Measurements from ENCODE around the gene GRB10. TPM values are rescaled to one million over a fixed set of nuclear protein-coding genes. Genes with fewer than 3 reads are reported as not detected.
"Not testable (repeated sequence)": the region's sequence is repeated elsewhere in the genome, so short reads cannot be mapped to it uniquely, and the experiment has no call there.

GRB10 gene
- total RNA-seq, 1 donor from 2014 or later = 106 TPM

DNA sequence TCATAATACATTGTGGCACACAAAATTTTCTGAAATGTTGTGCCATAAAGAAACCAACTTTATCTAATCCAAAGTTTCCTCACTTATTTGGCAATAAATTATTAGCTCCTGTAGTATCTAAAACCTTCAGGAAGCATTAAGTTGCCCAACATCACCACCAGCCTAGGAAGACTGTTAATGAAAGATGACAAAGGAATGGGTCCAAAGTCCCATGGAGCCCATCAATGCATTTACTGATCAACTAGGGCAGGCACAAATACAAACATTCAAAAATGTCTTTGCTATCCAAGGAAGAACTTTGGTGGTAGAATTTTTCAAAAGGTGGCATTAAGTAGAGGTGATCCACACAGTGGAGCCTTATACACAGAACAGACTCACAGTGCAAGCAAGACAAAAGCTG, 4.5 kb downstream of the GRB10 start:
- no peak for DNase-seq (ENCODE audit: low spot score)

GRCh38 chr7:50775836-50776235, 6.9 kb downstream of the GRB10 start:
- DNase-seq (ENCODE audit: low spot score) = no peak

- DNase-seq (ENCODE audit: low spot score) = no peak
These were observed 7.5 kb downstream of the GRB10 start for GRCh38 chr7:50775231-50775630.

GRCh38 chr7:50774319-50774718, 8.4 kb downstream of the GRB10 start:
- DNase-seq (ENCODE audit: low spot score) = no peak

GRCh38 chr7:50773071-50773470, 9.6 kb downstream of the GRB10 start:
- not testable (repeated sequence) for DNase-seq (ENCODE audit: low spot score)

GRCh38 chr7:50771120-50772002, 11.3 kb downstream of the GRB10 start:
- DNase-seq (ENCODE audit: low spot score) = no peak

DNA sequence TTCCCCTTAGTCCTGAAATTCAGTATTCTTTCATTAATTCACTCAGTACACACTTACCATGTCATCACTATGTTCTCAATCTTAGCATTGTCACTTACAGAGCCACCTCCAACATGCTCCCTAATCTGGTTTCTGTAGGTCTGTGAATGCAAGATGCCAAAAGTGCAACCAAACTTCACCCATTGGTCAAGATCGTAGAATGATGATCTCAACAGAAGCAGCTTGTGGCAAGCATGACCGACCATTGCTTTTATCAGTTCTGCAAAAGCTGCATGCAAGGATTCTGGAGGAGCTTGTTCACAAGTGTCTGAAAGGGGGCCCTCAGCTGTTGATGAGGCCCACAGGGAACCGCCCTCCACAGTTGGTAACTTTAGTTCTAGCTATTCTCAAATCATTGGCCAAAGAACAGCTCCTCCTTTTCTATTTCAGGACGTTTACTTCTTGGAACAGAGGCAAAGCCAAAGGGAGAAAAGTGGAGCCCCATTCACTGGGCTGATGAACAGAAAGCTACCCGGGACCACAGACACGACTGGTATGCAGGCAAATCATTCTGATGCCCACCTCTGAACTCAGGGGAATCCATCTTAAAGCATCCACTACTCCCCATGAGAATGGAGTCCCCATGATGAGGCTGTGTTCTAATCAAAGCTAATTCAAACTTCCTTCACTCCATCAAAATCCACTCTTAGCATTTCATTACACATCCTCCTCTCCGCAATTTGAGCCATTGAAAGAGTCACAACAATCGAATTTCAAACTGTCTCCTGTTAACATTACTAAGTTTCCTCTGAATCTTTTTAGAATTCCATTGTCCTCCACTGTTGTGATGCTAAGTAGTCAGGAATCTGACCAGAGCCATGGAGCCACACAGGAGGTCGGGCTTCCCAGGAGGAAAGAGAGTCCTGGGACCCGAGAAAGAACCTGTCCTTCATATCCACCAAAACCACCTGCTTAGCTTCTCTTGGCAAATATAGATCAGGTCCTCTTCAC, 13.9 kb downstream of the GRB10 start:
- no peak for DNase-seq (ENCODE audit: low spot score)

DNA sequence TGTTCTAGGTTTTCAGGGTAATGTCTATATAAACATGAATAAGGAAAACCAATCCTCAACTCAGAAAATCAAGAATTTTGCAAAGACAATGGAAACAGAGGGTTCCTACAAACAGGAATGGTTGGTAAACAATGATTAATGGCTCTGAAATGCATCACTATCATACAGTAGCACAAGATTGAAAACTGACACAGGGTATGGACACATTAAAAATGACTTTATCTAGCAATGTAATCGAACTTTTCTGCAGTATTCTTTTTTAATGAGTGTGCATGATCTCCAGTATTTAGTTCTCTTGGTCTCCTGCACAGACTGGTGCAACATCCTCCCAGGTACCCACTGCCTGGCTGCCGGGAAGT, 15.9 kb downstream of the GRB10 start:
- DNase-seq (ENCODE audit: low spot score) = no peak

GRCh38 chr7:50766106-50766848, 16.4 kb downstream of the GRB10 start:
- DNase-seq (ENCODE audit: low spot score) = no peak

- DNase-seq (ENCODE audit: low spot score) = no peak
These were observed 20.4 kb downstream of the GRB10 start for GRCh38 chr7:50762337-50762736.

DNA sequence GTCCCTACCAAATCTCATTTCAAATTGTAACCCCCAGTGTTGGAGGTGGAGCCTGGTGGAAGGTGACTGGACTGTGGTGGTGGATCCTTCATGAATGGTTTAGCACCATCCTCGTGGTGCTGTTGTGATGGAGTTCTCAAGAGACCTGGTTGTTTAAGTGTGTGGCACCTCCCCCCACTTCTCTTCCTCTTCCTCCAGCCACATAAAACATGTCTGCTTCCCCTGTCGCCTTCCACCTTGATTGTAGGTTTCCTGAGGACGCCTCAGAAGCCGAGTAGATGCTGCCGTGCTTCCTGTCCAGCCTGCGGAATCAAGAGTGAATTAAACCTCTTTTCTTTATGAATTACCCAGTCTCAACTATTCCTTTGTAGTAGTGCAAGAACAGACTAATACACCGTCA, 21.0 kb downstream of the GRB10 start:
- DNase-seq (ENCODE audit: low spot score) = no peak

GRCh38 chr7:50757703-50758390, 24.8 kb downstream of the GRB10 start:
- no peak for DNase-seq (ENCODE audit: low spot score)

- no peak for DNase-seq (ENCODE audit: low spot score)
These were observed 26.5 kb downstream of the GRB10 start for GRCh38 chr7:50756180-50756579.

DNA sequence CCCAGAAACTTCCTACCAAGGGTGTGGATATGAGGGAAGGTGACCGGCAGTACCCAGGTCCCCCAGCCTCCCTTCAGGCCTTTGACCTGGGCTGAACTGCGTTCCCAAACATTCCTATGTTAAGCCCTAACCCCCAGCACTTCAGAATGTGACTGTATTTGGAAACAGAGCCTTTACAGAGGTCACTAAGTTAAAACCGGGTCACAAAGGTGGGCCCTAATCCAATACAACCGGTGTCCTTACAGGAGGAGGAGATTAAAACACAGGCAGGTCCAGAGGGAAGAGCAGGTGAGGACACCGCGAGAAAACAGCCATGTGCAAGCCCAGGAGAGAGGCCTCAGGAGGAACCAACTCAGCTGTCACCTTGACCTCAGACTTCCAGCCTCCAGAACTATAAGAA, 28.0 kb downstream of the GRB10 start:
- DNase-seq (ENCODE audit: low spot score) = no peak

GRCh38 chr7:50754241-50754640, 28.5 kb downstream of the GRB10 start:
- no peak for DNase-seq (ENCODE audit: low spot score)

DNA sequence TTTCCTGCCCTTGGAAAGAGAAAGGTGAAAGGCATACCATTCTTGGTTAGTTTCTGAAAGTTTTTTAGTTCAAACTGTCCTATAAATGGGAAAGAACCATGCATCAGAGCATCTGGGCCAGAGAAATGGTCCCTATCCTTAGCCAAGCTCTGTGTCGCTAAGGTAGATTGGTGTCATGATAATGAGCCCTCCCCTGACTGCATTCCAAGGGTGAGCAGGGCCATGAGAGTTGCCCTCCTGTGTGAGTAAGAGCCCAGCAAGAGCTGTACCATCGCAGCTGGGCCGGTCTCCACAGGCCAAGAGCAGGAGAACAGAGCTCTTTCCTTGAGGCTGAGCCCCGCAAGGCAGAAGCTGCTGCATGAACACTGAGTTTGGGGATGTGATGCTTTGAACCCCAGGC, 30.3 kb downstream of the GRB10 start:
- no peak for DNase-seq (ENCODE audit: low spot score)

- no peak for DNase-seq (ENCODE audit: low spot score)
These were observed 31.6 kb downstream of the GRB10 start for GRCh38 chr7:50751146-50751545.

- DNase-seq (ENCODE audit: low spot score) = no peak
These were observed 32.8 kb downstream of the GRB10 start for GRCh38 chr7:50749896-50750295.

GRCh38 chr7:50748472-50748871, 34.2 kb downstream of the GRB10 start:
- no peak for DNase-seq (ENCODE audit: low spot score)

GRCh38 chr7:50745835-50746234, 36.9 kb downstream of the GRB10 start:
- DNase-seq (ENCODE audit: low spot score) = no peak

DNA sequence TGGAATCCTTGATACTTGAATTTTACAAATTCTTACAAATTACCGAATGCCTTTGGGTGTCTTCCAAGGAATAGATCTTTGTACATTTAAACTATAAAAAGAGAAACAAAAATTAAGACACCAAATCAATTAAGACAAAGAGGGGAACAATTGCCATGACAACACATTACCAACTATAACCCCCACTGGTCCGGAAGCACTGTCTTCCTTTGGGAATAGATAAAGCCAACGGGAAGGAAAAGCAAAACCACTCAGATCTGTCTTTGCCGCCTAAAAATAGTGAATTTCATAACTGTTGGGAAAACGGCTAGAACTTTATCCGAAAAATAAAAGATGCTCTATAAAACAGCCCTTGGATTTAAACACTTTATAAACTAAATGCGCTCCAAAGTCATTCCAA, 37.4 kb downstream of the GRB10 start:
- no peak for DNase-seq (ENCODE audit: low spot score)
